Right renal pelvis (tissue), 4 donors: ENCODE data around the gene FHAD1. TPM values are rescaled to one million over a fixed set of nuclear protein-coding genes. Genes with fewer than 3 reads are reported as not detected.

Experiments
- DNase-seq, 4 donors: peaks; one replicate each; pipeline ENCODE4 v3.0.0-alpha.2; 2013; ENCODE audit warnings: low read depth in 4 of 4, low spot score in 3 of 4, missing footprints in 1 of 4
- polyA plus RNA-seq, 4 donors: library from polyadenylated mRNA; unstranded; fragments of 120-200 nt; gene quantifications; one replicate each; pipeline ENCODE4 v1.2.1, GENCODE V29; 2013; ENCODE audit not compliant: insufficient read length in 4 of 4

Gene FHAD1
- polyA plus RNA-seq, 4 donors: 2.8 to 3.9 (median 3.3) TPM

DNA sequence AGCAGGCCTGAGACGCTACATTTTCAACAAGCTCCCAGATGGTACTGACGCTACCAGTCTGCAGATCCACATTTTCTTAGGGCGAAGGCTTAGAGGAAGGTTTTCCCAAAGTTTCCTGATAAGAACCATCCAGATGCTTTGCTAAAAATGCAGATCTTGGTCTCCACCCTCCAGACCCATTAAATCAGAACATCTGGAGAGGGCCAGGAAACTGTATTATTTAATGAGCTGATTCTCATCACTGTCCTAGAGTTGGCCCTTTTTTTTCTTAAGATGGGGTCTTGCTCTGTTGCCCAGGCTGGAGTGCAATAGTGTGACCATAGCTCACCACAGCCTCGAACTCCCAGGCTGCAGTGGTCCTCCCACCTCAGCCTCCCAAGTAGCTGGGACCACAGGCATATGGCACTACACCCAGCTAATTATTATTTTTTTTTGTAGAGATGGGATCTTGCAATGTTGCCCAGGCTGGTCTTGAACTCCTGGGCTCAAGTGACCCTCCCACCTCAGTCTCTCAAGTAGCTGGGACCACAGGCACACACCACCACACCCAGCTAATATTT is 95.5 kb downstream of the FHAD1 start:
- no peak for DNase-seq

DNA sequence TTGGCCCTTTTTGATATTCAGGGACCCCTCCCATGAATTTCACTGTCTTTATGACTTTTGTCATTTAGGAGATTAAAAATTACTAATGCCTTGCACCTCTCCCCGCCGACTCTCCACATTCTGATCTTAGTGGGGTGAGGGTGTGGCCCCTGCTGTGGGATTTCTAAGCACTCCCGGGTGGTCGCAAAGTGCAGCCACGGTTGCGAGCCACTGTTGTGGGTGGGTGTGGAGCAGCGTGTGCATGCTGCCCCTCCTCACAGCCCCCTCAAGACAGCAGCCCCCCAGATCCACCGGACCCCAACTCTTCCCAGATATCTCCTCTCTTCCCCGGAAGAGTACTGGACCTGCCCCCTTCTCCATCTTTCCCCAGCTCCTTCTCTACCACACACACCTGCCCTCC is 96.1 kb downstream of the FHAD1 start:
- DNase-seq: no peak

DNA sequence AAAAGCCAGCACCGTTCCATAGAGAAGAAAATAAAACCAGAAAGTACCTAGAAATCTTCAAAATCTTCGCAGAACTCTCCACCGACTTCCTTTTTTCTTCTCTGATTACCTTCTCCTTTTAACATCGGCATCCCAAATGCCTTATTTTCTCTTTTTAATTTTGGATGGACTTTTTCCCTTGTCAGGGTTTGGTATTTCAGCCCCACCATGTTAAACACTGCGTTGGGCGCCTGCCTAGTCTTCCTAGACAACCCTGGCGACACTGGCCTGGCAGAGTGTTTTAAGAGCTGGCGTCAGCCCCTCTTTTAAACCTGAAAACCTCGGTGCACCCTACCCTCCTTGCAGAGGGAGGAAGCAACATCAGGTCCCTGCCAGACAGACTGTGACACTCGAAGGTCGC is 96.7 kb downstream of the FHAD1 start:
- DNase-seq: peak in 2 of 4 donors; percentile 72

DNA sequence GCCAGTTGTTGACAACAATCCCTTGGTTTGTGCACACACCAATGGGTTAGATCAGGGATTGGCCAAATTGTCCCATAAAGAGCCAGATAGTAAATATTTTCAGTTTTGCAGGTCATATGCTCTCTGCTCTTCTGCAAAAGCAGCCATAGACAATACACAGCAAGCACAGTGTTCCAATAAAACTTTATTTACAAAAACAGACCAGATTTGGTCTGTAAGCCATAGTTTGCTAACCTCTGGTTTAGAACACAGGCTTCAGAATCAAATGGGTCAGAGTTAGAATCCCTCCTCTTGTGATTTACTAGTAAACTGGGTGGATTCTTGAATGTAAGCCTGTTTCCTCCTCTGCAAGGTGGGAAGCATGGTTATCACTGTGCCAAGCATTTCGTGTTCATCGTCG is 97.4 kb downstream of the FHAD1 start:
- DNase-seq: no peak

DNA sequence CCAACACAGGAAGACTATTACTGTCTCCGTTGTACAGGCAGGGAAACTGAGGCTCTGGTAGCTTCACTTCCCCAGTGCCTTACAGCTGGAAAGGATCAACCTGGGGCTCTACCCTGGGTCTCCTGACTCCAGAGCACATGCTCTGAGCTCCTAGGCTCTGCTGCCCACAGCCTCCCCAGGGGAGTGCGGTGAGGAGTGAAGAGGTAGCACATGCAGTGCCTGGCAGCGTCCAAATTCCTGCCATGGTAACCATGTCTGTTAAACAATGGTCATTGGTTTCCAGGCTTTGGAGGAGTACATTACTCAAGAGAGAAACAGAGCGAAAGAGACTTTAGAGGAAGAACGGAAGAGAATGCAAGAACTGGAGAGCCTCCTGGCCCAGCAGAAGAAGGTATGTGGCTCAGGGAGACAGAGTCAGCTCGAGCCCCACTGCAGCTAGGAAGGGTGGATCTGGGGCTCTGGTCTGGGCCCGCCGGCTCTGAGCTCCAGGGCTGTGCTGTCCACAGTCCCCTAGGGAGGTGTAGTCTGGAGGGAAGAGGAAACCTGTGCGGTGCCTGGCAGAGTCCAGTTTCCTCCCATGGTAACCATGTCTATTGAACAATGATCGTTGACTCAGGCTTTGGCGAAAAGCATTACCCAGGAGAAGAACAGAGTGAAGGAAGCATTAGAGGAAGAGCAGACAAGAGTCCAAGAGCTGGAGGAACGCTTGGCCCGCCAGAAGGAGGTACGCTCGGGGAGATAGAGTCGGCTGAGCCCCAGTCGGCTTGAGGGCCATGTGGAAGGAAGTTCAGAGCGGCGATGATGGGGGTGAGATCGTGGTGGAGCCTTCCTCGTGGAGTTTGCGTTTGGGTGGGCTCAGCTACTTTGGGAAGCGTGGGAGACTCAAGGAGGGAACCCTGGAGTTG is 98.0 kb downstream of the FHAD1 start:
- DNase-seq: no peak

DNA sequence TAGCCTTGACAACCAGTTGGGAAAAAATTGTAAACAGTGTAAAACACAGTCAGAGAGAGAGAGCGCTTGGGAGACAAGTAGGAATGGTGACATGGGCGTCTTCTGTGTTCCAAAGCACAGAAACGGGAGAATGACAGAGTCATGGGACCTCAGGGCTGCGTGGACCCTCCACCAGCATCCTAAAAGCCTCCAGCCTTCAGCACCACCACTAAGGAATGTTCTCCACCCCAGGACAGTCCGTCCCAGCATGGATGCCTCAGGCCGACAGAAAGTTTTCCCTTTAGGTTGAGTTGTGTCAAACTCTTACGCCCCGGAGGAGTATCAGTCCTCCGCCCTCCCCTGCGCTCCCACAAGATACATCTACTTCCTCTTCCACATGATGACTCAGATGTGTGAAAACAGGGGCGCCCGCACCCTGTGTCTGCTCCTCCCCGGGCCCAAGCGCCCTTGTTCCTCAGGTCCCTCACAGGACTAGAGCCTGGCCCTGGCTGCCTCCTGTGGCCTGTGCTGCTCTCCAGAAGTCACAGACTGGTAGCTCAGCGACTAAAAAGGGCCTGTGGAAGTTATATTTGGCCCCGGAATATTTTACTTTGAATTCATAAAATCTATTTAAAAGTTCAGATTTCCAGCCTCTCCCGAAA is 98.8 kb downstream of the FHAD1 start:
- DNase-seq: no peak

DNA sequence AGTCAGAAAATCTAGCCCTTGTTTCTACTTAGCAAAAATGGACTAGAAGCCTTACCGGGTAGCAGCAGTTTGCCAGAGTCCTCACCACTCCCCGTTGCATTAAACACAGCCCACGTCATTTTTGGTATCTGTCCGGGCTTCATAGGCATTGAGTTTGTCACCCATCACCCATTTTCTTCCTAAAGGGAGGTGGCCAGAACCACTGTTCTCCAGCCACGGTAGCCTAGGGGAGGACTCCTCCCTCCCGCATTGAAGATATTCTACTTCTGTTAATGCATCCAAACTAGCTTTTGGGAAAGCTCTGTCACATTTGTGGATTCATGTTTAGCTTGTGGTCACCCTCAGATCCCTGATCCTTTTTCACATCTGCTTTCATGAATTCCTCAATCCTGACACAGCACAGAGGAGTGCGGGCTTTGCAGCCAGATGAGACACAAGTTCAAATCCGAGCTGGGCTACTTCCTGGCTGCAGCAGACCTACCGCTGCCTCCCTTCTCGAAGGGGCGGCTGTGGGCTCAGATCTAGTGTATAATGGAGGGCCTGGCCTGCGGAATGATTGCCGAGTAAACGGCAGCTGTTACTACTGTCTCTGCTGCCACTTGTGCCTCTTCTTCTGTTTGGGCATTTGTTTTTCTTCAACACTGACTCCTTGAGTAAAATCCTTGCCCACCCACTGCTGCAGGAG is 99.5 kb downstream of the FHAD1 start:
- no peak for DNase-seq

DNA sequence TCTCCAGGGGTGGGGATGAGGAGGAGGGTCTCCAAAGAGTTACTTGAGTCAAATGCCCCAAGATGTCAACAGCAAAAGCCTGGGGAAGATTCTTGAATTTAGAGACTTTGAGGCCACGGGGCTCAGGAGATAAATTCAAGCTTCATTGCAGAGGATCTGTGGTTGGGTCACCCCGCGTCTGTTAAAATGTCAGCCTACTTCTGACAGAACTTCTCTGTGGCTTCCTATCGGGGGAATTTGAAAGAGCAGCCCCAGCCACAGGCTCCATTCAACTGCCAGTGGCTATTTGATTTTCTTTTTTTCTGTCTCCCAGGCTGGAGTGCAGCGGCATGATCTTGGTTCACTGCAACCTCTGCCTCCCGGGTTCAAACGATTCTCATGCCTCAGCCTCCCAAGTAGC is 100.2 kb downstream of the FHAD1 start:
- DNase-seq: no peak

DNA sequence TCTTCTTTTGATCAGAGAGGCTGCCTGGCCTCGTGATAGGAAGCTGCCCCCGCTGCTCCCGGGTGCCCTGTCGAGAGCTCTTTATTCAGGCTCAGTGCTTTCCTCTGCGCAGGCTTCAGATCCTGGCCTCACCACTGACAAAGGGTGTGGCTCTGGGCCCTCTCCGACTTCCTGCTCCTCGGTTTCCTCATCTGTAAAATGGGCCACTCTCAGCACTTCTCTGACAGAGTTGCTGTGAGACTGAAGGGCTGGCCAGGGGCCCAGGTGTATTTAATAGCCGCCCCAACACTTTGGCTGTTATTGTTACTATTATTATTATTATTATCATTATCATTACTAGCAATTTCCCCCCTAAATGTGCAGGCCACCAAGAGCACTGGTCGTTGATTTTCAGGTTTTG is 101.6 kb downstream of the FHAD1 start:
- DNase-seq: no peak

DNA sequence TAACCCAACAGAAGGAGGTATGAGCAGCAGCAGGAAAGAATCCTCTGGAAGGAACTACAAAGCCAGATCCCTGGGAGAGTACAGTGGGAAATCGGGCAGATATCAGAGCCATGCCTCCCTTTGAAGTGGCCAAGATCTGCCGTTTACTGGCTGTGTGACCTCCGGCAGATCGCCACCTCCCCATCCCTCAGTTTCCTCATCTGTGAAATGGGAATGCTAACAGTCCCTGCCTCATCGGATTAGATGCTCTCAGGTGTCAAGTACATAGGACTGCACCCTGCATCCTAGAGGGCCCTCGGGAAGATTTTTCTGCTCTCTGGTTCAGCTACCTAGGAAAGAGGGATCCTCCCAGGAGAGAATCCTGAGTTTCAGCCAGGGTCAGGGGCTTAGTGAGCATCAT is 102.1 kb downstream of the FHAD1 start:
- no peak for DNase-seq

DNA sequence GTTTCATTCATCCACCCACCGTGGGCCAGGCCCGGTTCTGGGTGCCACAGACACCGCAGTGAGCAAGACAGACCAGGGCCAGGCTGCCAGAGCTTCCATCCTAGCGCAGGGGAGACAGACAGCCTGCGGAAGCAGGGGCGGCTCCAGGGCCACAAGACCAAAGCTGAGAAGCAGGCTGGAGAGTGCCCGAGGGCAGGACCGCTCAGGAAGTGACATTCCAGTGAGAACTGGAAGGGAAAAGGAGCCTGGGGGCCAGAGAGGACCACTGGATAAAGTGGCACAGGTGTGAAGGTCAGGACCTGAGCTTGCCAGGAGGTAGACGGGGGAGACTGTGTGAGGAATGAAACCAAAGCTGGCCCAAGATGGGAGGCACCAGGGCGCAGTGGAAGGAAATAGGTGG is 103.1 kb downstream of the FHAD1 start:
- DNase-seq: no peak

DNA sequence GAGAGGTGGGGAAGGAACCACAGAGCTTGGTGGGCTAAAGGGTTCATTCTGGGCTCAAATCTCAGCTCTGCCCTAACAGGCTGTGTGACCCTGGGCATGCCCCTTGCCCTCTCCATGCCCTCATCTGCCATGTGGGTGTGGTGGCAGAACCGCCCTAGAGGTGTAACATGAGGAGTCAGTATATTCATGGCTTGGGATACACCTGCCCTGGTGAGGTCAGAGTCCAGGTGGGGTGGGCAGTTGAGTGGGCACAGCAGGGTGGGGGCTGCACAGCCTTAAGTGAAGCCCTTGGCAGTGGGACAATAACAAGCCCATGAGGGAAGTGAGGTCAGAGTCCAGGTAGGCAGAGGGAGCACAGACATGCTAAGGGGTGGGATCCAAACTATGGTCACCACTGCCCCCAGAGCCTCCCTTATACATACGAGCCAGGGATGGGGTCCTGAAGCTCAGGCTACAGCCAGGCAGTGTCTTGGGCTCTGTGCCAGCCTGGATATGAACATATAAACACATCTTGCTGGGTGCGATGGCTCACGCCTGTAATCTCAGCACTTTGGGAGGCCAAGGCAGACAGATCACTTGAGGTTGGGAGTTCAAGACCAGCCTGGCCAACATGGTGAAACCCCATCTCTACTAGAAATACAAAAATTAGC is 103.7 kb downstream of the FHAD1 start:
- DNase-seq: no peak

DNA sequence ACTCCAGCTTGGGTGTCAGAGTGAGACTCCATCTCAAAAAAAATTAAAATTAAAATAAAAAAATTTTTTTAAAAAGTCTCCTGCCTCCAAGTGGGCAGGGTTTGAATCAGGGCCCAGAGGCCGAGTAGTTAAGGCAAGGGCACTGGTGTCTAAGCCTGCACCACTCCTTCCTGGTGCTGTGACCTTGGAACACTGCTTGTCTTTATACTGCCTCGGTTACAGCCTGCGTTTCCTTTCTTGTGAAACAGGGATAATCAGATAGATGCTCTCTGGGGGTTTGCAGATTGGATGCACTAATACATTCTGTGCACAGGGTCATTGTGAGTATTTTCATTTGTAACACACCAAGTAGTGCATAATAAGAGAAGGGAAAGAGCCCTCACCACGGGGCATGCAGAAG is 104.3 kb downstream of the FHAD1 start:
- no peak for DNase-seq

DNA sequence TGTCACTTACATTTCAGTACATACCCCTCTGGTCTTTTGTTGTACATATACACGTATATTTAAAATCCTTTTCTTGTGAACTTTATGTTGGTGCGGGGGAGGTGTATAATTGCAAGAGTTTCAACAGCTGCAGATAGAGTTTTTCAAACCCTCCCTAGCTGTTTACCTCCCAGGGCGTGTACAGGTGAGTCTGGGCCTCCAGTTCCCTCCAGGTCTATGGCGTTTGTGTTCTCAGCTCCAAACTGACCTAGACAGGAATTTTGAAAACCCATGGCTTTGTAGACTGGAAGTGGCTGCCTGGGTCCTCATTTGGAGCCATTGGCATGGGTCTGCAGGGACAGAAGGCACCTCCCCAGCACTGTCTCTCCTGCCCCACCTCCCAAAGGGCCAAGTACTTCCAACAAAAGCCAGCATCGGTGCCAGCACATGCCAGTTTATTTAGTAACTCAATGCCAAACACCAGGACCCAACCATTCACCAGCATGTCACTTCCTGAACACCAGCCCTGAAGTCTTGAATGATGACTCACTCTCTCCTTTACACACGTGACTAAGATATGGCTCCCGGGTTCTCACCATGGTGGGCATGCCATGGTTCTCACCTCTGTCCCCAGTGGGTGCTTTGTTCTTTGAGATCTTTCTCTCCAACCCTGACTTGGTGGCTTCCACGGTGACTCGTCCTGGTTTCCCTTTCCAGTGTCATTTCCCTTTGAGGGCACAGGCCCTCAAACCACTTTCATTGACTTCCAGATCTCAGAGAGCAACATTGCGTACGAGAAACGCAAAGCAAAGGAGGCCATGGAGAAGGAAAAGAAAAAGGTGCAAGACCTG is 105.3 kb downstream of the FHAD1 start:
- DNase-seq: no peak

DNA sequence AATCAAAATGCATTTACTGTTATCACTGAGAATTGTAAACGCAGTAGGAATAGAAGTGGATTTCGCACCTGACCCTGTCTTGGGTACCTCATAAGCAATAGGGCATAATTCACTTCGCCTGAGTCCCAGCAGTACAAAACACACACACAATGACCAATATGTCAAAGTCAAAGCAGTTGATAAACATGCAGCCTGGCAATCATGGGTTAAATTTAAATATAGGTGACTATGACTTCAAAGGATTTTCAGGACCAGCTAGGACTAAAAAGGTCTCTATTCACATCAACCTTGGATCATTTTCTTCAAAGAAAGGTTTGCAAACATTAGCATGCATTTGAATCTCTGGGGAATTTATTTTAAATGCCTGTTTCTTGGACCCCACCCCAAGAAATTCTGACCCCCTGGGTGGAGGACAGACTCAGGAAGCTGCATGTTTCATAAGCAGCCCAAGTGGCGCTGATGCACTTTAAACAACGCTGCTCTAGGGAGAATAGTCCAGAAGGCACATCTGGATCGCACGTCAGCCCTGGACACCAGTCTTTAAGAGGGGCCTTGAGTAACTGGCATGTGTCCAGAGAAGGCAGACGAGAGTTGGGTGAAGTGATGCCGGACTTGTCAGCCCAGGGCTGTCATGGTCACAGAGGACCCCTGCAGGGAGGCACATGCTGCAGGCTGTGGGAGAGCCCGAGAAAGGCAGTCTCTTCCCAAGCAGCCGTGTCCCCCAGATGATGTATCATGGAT is 107.0 kb downstream of the FHAD1 start:
- DNase-seq: no peak

DNA sequence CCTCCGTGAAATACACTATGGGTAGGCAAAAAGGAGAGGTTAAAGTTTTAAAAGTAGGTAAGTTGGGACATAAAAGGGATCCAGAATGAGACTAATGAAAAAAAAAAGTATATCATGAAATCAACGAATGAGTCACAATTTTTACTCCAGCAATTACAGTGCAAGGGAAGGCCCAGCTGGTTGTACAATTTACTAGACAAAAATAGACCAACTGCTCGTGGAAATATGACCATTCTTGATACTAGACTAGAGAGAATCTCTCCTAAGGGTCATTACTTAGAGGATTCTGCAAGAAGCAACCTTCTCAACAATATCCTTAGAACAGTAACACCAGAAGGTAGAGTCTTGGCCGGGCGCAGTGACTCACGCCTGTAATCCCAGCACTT is 107.5 kb downstream of the FHAD1 start:
- no peak for DNase-seq

DNA sequence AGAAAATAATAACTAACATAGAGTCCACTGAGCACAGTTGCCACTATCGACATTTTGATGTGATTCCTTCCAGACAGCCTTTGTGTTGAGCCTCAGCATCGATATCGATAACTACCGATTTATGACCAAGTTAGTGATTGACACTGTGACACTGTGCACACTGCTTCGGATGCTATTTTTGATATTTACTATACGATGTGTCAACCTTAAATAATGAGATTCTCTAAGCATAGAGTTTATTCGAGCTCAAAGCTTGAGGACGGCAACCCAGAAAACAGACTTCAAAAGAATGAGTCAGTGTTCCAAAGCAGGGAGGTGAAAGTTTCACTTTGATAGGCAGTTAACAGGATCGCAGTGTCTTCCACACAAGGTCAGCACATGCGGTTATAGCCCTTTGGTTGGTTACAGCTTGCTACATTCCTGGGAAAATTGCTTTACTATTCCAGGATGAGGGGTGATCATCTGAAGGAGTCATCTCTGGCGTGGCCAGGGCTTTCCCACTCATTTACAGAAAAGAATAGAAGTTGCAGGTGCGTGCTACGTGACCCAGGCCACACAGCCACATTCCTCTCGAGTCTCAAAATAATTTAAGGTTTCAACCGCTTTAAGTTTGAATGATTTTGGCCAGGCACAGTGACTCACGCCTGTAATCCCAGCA is 109.1 kb downstream of the FHAD1 start:
- DNase-seq: no peak

DNA sequence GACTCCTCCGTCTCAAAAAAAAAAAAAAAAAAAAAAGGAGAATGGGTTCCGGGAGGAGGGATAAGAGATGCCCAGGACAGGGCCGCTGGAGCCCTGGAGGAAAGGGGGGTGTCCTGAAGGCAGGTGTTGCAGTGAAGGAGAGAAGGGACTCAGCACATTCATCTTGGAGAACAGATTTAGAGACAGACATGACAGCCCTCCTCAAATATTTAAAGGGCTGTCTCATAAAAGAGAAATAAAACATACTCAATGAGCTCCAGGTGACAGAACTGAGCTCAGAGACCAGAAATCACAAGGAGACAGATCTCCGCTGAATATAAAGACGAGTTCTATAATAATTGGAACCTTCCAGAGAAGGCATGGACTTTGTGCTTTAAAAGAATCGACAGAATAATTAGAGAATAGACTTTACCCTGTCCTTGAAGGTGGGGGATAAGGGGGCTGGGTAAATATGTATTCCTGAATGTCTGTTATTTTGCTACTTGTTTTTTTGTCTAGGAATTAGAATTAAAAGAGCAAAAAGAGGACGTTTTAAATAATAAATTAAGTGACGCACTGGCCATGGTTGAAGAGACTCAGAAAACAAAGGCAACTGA is 110.7 kb downstream of the FHAD1 start:
- DNase-seq: no peak
